HG02973 (cell line): Measurements from ENCODE around the gene DOCK8.
"Not testable (repeated sequence)": the region's sequence is repeated elsewhere in the genome, so short reads cannot be mapped to it uniquely, and the experiment has no call there.

Experiments used
- ATAC-seq: cut with Tn5 transposase; IDR thresholded peaks from one replicate; pipeline ENCODE4 v1.9.1; 2021; ENCODE audit warnings: moderate library complexity; ENCODE audit not compliant: unreplicated experiment

DOCK8 gene

DNA sequence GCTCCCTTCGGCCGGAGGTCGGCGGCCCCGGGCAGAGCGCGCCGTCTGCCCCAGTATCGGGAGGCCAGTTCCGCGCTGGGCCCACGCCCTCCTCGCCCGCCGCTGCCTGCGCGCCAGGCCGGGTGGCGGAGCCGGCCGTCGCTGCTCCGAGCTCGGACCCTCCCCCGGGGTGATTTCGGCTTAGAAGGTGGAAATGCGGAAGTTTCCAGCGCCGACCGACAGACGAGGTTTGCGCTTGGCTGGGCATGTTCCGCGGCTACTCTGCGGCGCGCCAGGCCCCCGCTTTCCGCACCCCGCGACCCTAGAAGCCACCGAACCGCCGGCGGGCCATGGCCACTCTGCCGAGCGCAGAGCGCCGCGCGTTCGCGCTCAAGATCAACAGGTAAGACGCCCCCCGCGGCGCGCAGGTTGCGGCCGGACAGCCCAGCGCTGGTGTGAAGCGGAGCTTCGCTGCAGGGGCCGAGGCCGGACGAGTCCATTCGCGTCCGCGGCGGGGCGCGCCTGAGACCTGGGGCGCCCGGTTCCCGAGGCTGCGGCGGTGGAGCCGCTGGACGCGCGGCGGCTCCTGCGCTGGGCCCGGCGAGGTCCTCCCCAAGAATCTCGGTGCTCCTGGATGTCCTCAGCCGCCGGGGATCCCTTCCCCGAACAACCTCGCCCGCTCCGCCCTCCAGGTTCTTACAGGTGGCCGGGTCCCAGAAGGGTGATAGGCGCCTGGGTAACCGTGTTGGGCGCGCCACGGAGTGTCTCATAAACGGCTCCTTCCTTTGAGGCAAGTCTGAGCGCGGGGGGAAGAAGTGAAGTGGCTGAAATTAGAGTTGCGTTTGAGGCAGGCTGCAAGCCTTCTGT is at the start of gene DOCK8:
Gene DOCK8 (plus strand): TSS at position 218 of the 846 bp plus-strand sequence. CDS start 112 bp downstream, at position 330.
- ATAC-seq = peak; percentile 86

DNA sequence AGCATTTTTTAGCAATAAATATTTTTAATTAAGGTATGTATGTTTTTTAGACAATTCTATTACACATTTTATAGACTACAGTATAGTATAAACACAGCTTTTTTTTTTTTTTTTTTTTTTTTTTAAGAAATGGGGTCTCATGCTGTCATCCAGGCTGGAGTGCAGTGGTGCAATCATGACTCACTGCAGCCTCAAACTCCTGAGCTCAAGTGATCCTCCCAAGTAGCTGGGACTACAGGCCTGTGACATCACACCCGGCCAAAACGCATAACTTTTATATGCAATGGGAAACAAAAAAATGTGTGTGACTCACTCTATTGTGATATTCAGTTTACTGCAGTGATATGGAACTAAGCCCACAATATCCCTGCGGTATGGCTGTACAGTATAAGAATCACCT is 44.9 kb upstream of the DOCK8 start:
- not testable (repeated sequence) for ATAC-seq

DNA sequence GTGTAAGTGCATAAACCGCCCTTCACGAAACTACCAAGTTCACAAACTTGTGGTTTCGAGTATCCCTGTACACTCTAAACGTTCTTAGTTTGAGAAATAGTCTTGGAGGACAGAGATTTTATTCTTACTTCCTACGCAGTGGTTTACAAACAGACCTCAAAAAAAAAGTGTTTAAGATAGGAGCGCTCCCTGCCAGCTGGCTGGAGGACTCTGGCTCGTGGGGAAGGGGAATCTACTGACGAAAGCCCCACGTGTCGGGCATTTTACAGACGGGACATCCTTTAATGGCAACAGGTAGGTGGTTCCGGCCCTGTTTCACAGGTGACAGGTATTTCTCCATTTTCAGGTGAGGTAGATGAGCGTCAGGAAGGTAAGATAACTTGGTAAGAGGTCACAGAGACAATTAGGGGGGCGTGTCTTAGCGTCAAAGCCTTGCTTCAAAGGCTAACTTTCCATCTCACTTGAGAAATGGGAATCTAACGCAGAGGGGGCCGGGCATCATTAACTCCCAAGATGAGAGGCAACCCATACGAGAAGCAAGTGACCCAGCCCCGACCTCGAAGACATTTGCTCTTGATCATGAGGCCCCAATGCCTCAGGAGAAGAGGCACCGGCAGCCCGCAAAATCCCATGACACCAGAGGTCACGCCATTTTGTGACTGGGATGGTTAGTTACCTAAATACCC is 36.4 kb upstream of the DOCK8 start:
- not testable (repeated sequence) for ATAC-seq

DNA sequence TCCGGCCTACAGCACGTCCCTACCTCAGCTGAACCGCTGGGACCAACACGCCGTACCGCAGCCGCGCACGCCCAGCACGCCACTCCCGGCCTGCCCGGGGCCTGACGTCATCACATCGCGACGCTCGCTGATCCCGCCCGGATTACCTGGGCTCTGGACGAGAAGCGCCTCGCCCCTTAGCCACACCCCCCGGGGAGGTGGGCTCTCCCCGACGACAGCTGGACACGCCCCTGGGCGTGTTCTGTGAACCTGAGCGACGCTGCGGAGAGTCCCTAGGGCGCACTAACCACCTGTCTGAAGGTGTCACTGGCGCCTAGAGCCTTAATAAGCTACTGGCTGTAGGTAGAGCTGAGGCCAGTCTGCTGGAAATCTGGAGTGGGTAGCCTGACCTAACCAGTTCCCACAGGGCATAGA is 35.7 kb upstream of the DOCK8 start, which contains the start of gene ZNG1A:
Gene ZNG1A (minus strand): TSS at position 87 of the 414 bp plus-strand sequence. CDS start 87 bp downstream, outside the sequence.
- not testable (repeated sequence) for ATAC-seq

DNA sequence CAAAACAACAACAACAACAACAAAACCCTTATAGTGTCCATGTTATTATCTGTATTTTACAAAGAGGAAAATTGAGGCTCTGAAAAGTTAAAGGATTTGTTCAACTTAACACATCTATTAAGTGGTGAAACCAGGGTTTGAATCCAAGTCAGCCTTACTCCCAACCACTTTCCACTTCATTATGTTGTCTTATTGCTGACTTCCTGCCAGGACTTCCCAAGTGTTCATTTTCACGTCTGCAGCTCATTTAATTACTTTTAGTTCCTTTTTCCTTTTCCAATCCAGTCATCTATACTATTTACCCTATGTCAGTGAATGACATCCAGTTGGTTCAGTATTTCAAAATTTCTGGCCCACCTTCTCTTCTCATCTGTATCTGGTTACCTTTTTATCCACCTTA is 15.1 kb upstream of the DOCK8 start:
- not testable (repeated sequence) for ATAC-seq

DNA sequence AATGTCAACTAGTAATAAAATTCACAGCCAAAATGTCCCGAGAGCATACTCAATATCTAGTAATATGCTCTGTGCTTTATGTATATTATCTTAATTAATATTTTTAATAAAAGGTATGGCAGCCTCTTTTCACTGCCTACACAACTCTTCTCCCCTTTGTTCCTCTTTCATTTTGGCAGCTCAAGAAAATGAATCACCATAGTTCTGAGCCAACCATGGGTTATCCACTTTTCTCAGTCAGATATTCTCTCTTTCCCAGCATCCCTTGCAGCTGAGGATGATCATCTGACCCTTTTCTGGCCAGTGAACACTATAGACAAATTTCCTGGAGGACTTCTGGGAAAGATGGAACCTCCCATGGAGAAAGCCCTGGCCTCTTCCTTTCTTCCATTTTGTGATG is 8.2 kb upstream of the DOCK8 start:
- no peak for ATAC-seq

DNA sequence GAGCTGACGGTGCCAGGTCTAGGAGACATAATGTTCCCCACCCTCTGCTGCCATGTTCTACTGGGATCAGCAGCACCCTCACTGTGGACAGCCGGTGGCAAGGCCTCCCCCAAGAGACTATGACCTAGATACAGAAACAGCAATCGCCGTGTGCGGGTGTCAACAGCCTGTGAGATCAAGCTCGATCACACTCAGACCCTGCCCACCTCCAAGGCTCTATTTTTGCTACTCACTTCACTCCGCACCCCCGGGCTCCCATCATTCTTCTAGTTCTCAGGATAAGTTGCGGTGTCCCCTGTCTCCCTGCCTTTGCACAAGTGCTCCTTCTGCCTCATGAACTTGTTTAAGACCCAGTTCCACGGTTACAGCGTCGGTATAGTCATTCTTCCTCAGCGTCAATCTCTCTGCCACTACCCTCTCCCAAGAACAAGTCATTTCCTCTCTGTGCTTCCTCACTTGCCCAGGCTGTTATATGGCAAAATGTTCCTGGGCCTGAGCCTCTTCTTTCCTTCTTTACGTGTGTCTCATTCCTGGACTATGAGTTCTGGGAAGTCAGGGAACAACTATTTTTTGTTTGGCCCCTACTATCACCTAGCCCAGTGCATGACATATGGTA is 5.4 kb upstream of the DOCK8 start:
- no peak for ATAC-seq

DNA sequence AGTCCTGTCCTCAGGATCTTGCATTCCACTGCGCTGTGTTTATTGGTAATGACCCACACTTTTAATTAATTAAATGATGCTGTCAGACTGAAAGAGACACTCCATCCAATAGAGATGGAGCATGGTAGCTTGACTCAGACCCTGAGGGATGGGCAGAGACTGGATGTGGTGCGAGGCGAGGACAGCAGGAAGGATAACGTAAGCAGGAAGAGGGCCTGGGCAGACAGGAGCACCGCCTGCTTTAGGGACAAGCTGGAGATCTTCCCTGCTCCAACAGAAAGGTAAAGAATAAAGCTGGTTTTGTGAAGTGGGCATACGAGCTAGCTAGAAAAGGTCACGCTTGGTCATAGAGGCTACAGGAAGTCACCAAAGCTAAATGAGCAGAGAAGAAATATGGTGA is 3.6 kb upstream of the DOCK8 start:
- ATAC-seq = no peak

DNA sequence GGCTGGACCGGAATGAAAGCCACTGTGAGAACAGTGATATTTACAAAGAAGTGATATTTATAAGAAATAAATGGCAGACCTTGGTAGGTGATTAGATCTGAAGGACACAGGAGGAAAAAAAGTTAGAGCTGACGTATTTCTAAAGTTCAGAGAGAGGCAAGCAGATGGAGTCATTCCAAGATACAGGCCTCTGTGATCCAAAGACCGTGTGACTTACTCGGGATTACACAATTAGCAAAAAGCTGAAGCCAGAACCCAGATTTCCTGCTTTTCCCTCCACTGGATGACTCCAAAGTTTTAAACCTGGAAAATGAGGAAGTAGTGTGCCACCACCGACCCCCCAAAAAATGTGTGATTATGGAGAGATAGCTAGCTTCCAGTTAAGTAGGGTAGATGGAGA is 3.1 kb upstream of the DOCK8 start:
- no peak for ATAC-seq

DNA sequence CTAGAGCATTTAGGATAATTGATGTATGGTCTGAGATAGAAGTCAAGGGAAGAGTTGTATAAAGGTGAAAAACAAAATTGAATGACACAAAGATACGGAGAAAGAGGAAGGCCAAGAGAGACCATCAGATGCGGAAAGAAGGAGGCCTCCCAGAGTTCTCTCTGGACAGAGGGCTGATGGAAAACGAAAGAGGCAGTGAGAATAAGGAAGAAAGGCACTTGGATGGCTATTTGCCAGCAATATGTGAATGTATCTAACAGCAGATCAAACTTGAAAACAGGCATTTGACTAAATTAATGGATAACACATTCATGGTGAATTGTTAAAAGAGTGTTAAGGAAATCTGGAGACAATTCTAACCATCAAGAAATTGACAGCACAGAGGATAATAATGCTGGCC is 2.4 kb upstream of the DOCK8 start:
- ATAC-seq = no peak

DNA sequence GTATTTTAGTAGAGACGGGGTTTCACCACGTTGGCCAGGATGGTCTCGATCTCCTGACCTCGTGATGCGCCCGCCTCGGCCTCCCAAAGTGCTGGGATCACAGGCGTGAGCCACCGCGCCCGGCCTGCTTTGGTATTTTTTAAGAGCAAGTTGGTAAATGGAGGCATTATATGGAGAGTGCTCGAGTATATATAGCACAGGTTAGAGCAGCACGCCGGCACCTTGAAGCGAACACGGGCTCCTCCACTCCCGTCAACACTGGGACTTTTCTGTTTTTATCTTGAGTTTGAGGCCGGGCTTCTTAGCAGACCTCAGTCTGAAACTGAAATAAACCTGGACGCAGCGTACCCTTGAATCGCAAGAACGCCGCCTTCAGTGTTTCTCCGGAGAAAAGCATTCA is 764 bp upstream of the DOCK8 start:
- ATAC-seq = not testable (repeated sequence)

DNA sequence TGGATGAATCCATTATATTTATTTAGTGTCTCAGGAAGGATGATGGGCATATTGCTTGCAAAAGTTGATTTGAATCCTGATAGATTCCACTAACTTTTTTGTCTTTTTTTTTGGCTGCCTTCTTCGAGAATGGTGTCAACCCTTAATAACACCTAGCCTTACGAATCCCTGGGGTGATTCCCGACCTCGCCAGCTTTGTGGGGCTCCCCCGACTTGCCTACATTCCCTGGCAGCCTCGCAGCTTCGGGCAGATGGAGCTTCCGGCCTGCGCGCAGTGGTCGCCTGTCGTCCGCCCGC is 366 bp upstream of the DOCK8 start:
- ATAC-seq = no peak

DNA sequence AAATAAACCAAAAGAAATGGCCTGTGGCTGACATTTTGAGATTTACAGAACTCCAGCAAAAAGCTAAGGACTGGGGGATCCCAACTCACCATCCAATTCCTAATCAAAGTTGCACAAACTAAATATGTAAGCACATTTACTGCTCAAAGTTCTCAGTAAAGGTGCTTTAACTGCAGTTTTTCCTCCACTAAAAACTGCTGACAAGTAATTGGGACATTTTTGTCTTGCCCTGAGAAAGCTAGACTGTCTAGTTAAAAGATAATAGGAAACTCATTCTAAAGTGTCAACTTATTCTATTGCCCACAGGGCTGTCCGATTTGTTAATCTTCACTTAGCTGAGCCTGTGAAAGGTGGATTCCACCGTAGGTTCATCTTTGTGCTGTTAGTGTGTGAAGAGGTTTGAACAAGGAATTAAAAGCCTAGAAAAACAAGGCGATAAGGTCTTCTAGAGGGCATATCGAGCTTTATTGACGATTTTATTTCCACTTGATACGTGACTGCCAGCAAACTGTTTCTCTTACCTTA is 1.0 kb downstream of the DOCK8 start:
- no peak for ATAC-seq

DNA sequence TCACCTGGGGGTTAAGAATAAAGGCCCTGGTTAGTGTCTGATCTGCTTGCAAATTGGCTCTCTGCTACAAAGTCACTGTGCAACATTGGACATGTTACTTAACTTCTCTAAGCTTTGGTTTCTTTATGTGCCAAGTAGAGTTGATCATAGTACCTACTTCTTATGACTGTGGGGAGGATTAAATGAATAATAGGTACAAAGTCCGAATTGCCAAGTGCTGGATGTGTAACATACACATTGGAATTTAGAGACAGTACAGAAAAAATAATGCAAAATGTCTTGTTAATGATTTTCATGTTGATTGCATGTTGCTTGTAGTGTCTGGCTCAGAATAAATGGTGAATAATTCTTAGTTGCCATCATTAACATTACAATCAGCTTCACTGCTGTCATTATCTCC is 2.2 kb downstream of the DOCK8 start:
- ATAC-seq = no peak

DNA sequence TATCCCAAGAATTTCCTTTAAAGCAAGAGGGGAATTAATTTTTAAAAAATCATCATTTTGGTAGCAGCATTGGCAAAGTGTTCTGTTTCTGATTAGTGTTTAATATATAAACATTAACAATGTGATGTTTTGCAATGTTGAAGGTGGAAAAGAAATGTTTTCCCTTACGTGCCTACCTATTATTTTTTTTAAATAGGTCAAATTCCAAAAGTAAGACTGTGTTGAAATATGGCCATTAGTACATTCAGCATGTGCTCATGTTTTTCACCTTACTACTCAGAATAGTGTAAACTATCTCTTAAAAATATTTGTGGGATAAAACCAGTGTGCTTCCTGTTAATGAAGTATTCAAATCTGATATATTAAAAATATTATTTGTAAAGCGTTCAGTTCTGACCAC is 3.3 kb downstream of the DOCK8 start:
- ATAC-seq = no peak

DNA sequence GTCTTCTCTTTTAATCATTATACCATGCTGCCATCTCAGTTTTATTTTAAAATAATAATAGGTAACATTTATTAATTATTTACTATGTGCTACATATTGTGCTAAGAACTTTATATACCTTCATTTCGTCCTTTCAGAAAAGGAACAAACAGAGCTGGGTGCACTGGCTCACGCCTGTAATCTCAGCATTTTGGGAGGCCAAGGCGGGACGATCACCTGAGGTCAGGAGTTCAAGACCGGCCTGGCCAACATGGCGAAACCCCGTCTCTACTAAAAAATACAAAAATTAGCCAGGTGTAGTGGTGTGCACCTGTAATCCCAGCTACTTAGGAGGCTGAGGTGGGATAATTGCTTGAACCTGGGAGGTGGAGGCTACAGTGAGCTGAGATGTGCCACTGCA is 4.4 kb downstream of the DOCK8 start:
- ATAC-seq = not testable (repeated sequence)

DNA sequence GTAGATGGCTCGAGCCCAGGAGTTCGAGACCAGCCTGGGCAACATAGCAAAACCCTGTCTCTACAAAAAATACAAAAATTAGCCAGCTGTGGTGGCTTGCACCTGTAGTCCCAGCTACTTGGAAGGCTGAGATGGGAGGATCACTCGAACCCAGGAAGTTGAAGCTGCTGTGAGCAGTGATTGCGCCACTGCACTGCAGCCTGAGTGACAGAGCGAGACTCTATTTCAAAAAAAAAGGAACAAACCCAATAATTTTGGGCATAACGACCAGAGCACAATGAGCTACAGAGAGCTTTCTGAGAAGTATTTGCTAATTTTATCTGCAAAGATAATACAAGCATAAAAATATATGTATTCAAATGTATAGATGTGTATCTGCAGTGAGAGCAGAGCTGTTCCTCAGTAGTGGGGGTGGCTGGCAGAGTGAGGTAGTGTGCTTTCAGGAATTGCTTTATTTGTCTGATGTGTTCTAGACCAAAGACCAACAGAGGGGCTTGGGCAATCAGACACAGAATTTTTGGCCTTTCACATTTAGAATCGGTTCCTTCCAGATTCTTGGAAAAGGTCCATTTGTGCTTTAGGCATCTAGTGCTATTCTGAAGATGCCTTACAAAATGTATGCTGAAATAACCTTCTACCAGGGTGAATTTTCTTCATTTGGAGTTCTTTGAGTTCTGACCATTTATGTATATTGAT is 5.2 kb downstream of the DOCK8 start:
- ATAC-seq = no peak

DNA sequence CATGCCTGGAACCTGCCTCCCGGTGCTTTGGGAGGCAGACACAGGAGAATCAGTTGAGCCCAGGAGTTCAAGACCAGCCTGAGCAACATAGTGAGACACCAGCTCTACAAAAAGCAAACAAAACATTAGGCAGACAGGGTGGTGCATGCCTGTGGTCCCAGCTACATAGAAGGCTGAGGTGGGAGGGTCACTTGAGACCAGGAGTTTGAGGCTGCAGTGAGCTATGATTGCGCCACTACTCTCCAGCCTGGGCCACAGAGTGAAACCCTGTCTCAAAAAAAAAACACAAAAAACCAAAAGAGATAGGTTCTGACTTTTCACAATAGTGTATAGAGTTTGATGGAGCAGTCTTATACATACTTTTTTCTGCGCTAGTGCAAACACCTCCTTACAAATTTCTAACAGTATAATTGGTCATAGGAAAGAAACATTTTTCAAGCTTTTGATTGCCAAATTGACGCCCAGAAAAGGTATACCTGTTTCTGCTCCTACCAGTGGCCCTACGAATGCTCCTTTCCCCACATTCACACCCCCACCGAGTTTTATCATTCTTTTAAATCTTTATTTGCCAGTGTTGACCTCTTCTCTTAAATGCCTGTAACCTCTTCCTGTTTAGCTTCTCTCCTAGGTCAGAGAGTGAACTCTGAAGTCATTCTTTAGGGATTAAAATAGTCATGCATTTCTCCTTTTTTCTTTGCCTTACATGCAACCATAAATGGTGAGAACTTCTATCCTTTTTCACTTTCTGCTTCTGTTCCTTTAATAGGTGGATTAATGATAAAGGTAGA is 7.5 kb downstream of the DOCK8 start:
- no peak for ATAC-seq

DNA sequence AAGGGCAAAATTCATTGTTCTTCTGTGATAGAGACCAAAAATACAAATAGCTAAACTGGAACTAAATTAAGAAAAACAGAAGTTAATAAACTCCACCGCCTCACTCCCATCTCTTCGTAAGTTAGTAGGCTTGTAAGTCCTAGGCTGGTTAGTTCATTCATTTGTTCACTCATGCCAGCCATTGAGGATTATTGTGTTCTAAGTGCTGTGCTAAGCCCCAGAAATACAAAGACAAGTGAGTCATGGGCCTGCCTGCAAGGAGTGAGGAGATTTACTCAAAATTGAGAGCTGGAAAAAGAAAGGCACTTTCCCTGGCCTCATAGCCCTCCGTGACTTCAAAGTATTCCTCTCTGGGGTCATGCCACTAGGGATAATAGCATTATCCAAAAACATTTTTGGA is 8.5 kb downstream of the DOCK8 start:
- no peak for ATAC-seq

DNA sequence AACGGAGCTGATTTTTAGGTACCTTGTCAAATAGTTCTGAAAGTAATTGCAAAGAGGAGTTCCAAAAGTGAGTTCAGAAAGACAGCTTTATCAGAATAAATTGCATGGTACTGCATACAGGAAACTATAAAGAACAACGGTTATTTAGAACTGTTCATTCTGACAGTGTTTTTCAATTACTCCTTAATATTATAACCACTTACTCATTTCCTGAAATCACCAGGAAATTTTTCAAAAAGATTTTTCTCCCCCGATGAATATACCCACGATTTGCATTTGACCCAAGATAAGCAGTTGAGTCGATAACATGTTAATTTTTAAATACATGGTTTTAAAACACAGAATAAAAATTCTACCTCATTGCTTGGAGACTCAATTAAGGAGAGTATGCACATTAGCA is 9.4 kb downstream of the DOCK8 start:
- ATAC-seq = no peak
